ENCODE measurements around the gene NUP98.

Gene NUP98

DNA sequence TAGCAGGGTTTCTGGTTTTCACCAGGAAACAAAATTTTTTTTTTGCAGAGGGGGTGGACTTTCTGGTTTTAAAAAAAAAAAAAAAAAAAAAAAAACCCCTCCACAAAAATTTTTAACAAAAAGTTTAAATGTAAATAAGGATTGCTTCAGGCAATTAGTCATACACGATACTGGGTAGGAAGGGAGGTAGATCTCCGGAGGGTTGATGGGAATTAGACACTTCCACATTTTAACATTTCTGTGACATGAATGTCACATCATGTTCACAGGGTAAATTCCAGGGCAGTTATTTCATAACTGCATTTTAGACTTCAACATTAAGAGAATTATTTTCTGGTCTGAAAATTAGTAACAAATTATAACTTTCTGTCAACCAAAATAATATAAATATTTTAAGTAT lies 15.9 kb downstream of the NUP98 start:
- peaks cover 37% of the 10 kb centered on the region for H4K20me1 ChIP-seq (ENCODE audit: insufficient read depth, low read length, poor library complexity, severe bottlenecking)
- peaks cover 8% of the 10 kb centered on the region; the same call in 1 of the 2 replicates for H3F3A ChIP-seq (ENCODE audit: low read depth)
- no peaks in the 10 kb centered on the region for H3K27me3 ChIP-seq (ENCODE audit: insufficient read depth, low read length, poor library complexity, severe bottlenecking)
- H3K9me2 ChIP-seq (replicated peaks; ENCODE audit: low read depth, low read length): no peaks in the 10 kb centered on the region
- no peak overlapping the region for H3K4me3 ChIP-seq (ENCODE audit: low read length, poor library complexity, severe bottlenecking)
- TF ChIP-seq, protein P1, sequence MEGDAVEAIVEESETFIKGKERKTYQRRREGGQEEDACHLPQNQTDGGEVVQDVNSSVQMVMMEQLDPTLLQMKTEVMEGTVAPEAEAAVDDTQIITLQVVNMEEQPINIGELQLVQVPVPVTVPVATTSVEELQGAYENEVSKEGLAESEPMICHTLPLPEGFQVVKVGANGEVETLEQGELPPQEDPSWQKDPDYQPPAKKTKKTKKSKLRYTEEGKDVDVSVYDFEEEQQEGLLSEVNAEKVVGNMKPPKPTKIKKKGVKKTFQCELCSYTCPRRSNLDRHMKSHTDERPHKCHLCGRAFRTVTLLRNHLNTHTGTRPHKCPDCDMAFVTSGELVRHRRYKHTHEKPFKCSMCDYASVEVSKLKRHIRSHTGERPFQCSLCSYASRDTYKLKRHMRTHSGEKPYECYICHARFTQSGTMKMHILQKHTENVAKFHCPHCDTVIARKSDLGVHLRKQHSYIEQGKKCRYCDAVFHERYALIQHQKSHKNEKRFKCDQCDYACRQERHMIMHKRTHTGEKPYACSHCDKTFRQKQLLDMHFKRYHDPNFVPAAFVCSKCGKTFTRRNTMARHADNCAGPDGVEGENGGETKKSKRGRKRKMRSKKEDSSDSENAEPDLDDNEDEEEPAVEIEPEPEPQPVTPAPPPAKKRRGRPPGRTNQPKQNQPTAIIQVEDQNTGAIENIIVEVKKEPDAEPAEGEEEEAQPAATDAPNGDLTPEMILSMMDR (conservative IDR thresholded peaks at IDR 0.05; ENCODE audit: low read length): no peak
- TF ChIP-seq EZH2phosphoT487 (IDR thresholded peaks at IDR 0.05; ENCODE audit: borderline replicate concordance): no peak
- no peak overlapping the region for H2AFZ ChIP-seq (ENCODE audit: low read length)
- no peaks in the 10 kb centered on the region for H3K9me3 ChIP-seq (ENCODE audit: insufficient read depth, low read depth, low read length)
- H3K4me1 ChIP-seq (ENCODE audit: insufficient read depth, low read length, poor library complexity, severe bottlenecking): peaks cover 39% of the 10 kb centered on the region
- peaks cover 55% of the 10 kb centered on the region; the same call in 1 of the 2 replicates for H3K36me3 ChIP-seq (ENCODE audit: insufficient read depth, low read length)
- no peak overlapping the region for H3K4me2 ChIP-seq (ENCODE audit: low read depth, low read length, poor library complexity, severe bottlenecking)
- no peak overlapping the region for H3K9ac ChIP-seq (ENCODE audit: low read depth, low read length, poor library complexity, severe bottlenecking)
- H3K79me2 ChIP-seq (ENCODE audit: insufficient read depth, low read length): peaks cover 71% of the 10 kb centered on the region

DNA sequence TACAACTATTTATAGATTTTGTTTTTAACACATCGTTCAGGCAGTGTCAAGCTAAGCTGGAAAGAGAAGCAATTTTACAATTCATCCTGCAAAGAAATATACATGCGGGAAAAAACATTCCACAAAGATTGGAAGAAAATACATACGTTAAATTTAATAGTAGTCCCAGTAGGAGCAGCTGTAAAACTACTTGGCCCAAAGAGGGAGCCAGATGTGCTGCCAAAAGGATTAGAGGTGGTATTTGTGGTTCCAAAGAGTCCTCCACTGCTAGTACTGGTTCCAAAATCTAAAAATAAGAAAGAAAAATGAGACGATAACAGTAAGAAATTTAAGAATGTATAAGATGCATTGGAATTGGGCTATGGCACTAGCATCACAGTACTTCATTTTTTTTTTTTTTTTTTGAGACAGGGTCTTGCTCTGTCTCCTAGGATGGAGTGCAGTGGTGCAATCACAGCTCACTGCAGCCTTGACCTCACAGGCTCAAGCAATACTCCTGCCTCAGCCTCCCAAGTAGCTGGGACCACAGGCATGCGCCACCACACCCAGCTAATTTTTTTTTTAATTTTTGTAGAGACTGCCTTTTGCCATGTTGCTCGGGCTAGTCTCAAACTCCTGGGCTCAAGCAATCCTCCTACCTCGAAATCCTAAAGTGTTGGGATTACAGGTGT lies 21.5 kb downstream of the NUP98 start:
- Histone ChIP-seq H2AFZ (ENCODE audit: low read length) (no peak overlapping the region), H3K9ac (ENCODE audit: low read depth, low read length, poor library complexity, severe bottlenecking) (no peak overlapping the region), H3K27me3 (ENCODE audit: insufficient read depth, low read length, poor library complexity, severe bottlenecking) (no peaks in the 10 kb centered on the region), H3K4me3 (ENCODE audit: low read length, poor library complexity, severe bottlenecking) (no peak overlapping the region), H3K4me1 (ENCODE audit: insufficient read depth, low read length, poor library complexity, severe bottlenecking) (no peaks in the 10 kb centered on the region), H3K4me2 (ENCODE audit: low read depth, low read length, poor library complexity, severe bottlenecking) (no peak overlapping the region), H3F3A (ENCODE audit: low read depth) (no peaks in the 10 kb centered on the region), H3K9me3 (ENCODE audit: insufficient read depth, low read depth, low read length) (no peaks in the 10 kb centered on the region), H3K79me2 (ENCODE audit: insufficient read depth, low read length) (peaks cover 28% of the 10 kb centered on the region; the same call in 1 of the 2 replicates), H4K20me1 (ENCODE audit: insufficient read depth, low read length, poor library complexity, severe bottlenecking) (peaks cover 5% of the 10 kb centered on the region), H3K36me3 (ENCODE audit: insufficient read depth, low read length) (peaks cover 91% of the 10 kb centered on the region), H3K9me2 (replicated peaks; ENCODE audit: low read depth, low read length) (no peaks in the 10 kb centered on the region)
- no peak for TF ChIP-seq EZH2phosphoT487 (IDR thresholded peaks at IDR 0.05; ENCODE audit: borderline replicate concordance)
- TF ChIP-seq, protein P1 (conservative IDR thresholded peaks at IDR 0.05; ENCODE audit: low read length): no peak; the same call in 1 of the 2 replicates

DNA sequence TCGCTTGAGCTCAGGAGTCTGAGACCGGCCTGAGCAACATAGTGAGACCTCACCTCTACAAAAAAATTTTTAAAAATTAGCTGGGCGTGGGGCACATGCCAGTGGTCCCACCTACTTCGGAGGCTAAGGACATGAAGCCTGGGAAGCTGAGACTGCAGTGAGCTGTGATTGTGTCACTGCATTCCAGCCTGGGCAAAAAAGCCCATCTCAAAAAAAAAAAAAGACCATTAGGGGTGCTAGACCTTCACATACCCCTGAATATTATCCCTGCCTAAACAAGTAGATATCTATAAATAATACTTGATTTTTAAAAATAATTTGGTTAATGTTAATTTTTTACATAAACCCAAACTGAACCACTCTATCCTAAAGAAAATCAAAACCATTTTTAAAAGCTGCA lies 24.2 kb downstream of the NUP98 start:
- TF ChIP-seq, protein P1 (conservative IDR thresholded peaks at IDR 0.05; ENCODE audit: low read length): no peak
- TF ChIP-seq EZH2phosphoT487 (IDR thresholded peaks at IDR 0.05; ENCODE audit: borderline replicate concordance): no peak
- Histone ChIP-seq H3K9me3 (ENCODE audit: insufficient read depth, low read depth, low read length) (no peaks in the 10 kb centered on the region), H3K4me1 (ENCODE audit: insufficient read depth, low read length, poor library complexity, severe bottlenecking) (no peaks in the 10 kb centered on the region), H3K4me3 (ENCODE audit: low read length, poor library complexity, severe bottlenecking) (no peak overlapping the region), H3K4me2 (ENCODE audit: low read depth, low read length, poor library complexity, severe bottlenecking) (no peak overlapping the region), H3K9ac (ENCODE audit: low read depth, low read length, poor library complexity, severe bottlenecking) (no peak overlapping the region), H3F3A (ENCODE audit: low read depth) (no peaks in the 10 kb centered on the region), H3K36me3 (ENCODE audit: insufficient read depth, low read length) (peaks cover 93% of the 10 kb centered on the region), H3K9me2 (replicated peaks; ENCODE audit: low read depth, low read length) (no peaks in the 10 kb centered on the region), H4K20me1 (ENCODE audit: insufficient read depth, low read length, poor library complexity, severe bottlenecking) (peaks cover 8% of the 10 kb centered on the region), H3K79me2 (ENCODE audit: insufficient read depth, low read length) (peaks cover 8% of the 10 kb centered on the region; the same call in 1 of the 2 replicates), H2AFZ (ENCODE audit: low read length) (no peak overlapping the region), H3K27me3 (ENCODE audit: insufficient read depth, low read length, poor library complexity, severe bottlenecking) (no peaks in the 10 kb centered on the region)
